ENCODE measurements around the gene CHST14.

Gene CHST14

GRCh38 chr15:40498891-40499290 lies 28.1 kb downstream of the CHST14 start:
- TF ChIP-seq CTCF (IDR thresholded peaks at IDR 0.05) (no peak), ZFX (IDR thresholded peaks at IDR 0.05; ENCODE audit: borderline replicate concordance) (no peak)
- no peak overlapping the region for H3K27ac ChIP-seq

- no peak overlapping the region for H3K27ac ChIP-seq
- no peak for TF ChIP-seq CTCF (IDR thresholded peaks at IDR 0.05)
- no peak for TF ChIP-seq ZFX (IDR thresholded peaks at IDR 0.05; ENCODE audit: borderline replicate concordance)
These were observed 29.1 kb downstream of the CHST14 start for GRCh38 chr15:40499931-40500330.

GRCh38 chr15:40500568-40501330 lies 30.0 kb downstream of the CHST14 start:
- no peak overlapping the region for H3K27ac ChIP-seq
- TF ChIP-seq ZFX (IDR thresholded peaks at IDR 0.05; ENCODE audit: borderline replicate concordance), result no peak
- TF ChIP-seq CTCF (IDR thresholded peaks at IDR 0.05), result no peak

- no peak overlapping the region for H3K27ac ChIP-seq
These were observed 30.7 kb downstream of the CHST14 start for GRCh38 chr15:40501487-40501886.

GRCh38 chr15:40506964-40507571 lies 36.3 kb downstream of the CHST14 start:
- TF ChIP-seq CTCF (IDR thresholded peaks at IDR 0.05) (peak; percentile 89), ZFX (IDR thresholded peaks at IDR 0.05; ENCODE audit: borderline replicate concordance) (no peak)
- H3K27ac ChIP-seq, result no peak overlapping the region

More at GRCh38 chr15:40501487-40501886, 30.7 kb downstream of the CHST14 start:
- TF ChIP-seq CTCF (IDR thresholded peaks at IDR 0.05) (no peak), ZFX (IDR thresholded peaks at IDR 0.05; ENCODE audit: borderline replicate concordance) (no peak)

- no peak for TF ChIP-seq ZFX (IDR thresholded peaks at IDR 0.05; ENCODE audit: borderline replicate concordance)
- TF ChIP-seq CTCF (IDR thresholded peaks at IDR 0.05), result no peak
- H3K27ac ChIP-seq, result no peak overlapping the region
These were observed 37.4 kb downstream of the CHST14 start for GRCh38 chr15:40508216-40508615.

GRCh38 chr15:40510201-40510600 lies 39.4 kb downstream of the CHST14 start:
- TF ChIP-seq ZFX (IDR thresholded peaks at IDR 0.05; ENCODE audit: borderline replicate concordance) (no peak), CTCF (IDR thresholded peaks at IDR 0.05) (no peak)
- H3K27ac ChIP-seq, result peak overlapping the region; percentile 64; the same call in 1 of the 2 replicates

Measured in 22Rv1 (cell line).